NB4 (cell line): ENCODE measurements around the gene AURKA.

ENCODE experiments used
- CTCF ChIP-seq: IDR thresholded peaks from one replicate; pipeline ENCODE4 v1.5.1; 2012; ENCODE audit warnings: low read depth, low read length
- POLR2A ChIP-seq: IDR thresholded peaks from 2 replicates; pipeline ENCODE4 v1.6.1; 2011; ENCODE audit warnings: mild to moderate bottlenecking; ENCODE audit not compliant: insufficient read length; ENCODE audit errors: extremely low read depth

- TF ChIP-seq CTCF (no peak), POLR2A (no peak)
Observed at GRCh38 chr20:56412473-56412790, 20.4 kb upstream of the AURKA start.
